Neutrophil (primary cell): ENCODE measurements around the gene ZBED5.

Experiments
- H3K27ac ChIP-seq: fragments of 200-600 bp; sonication (generic); 2 replicates; pipeline ENCODE4 v1.5.1; 2016; ENCODE audit warnings: mild to moderate bottlenecking, moderate library complexity
- H3K27me3 ChIP-seq: fragments of 200-600 bp; sonication (generic); 2 replicates; pipeline ENCODE4 v1.6.0; 2016; ENCODE audit warnings: mild to moderate bottlenecking
- H3K36me3 ChIP-seq: fragments of 200-600 bp; sonication (generic); 2 replicates; pipeline ENCODE4 v1.5.1; 2017
- H3K4me1 ChIP-seq, 2 experiments: fragments of 200-600 bp in 1 of 2; sonication (generic) in 1 of 2; 1 replicate in 1 of 2; 2 replicates in 1 of 2; pipeline versions ENCODE4 v1.5.1 to v1.6.1; 2013 to 2016; ENCODE audit warnings: low read depth in 1 of 2, low read length in 1 of 2, mild to moderate bottlenecking in 1 of 2, moderate library complexity in 1 of 2; ENCODE audit not compliant: control insufficient read depth in 1 of 2, insufficient read depth in 1 of 2
- H3K4me3 ChIP-seq, 2 experiments: fragments of 200-600 bp in 1 of 2; sonication (generic) in 1 of 2; 1 replicate in 1 of 2; 2 replicates in 1 of 2; pipeline ENCODE4 v1.5.1; 2013 to 2016; ENCODE audit warnings: low read depth in 1 of 2, low read length in 1 of 2, mild to moderate bottlenecking in 1 of 2, moderate library complexity in 1 of 2
- H3K9me3 ChIP-seq: fragments of 200-600 bp; sonication (generic); 2 replicates; pipeline ENCODE4 v1.5.1; 2016
- CTCF ChIP-seq: fragments of 200-600 bp; sonication (generic); IDR thresholded peaks from 2 replicates; pipeline ENCODE4 v1.5.1; 2016; ENCODE audit warnings: antibody characterized with exemption

ZBED5 gene

DNA sequence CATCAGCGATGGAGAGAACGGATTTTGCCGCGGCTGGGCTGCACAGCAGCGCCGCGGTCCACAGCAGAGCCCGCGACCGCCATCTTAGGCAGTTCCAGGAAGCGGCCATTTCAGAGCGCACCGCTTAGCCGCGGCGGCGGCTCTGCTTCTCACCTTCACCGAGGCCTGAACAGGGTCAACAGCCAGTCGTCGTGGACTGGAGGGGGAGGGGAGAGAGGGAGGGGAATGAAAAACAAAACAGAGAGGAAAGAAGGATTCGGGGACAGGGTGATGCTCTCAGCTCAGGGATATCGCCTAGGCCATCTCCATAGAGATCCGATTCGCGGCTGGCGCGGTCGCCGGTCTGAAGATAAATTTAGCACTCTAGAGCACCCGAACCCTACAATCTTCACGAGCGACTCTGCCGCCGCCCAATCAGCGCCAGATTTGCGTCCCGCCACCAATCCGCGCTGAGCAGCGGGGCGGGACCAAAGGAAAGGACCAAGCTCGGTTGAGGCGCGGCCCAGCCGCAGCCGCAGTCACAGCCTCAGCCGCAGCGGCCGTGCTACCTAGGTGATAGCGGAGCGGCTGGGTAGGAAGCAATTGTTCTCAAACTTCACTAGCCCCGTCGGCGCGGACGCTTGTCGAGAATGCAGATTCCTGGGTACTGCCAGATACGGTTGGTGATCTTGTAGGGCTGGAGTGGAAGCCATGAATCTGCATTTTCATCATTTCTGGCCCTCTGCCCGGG, at the start of gene ZBED5:
TSS of gene ZBED5 (minus strand) at position 345 of the 730 bp plus-strand sequence. CDS start 3,108 bp downstream, outside the sequence.
- Histone ChIP-seq H3K27ac (peak within 1 kb of the TSS; percentile 87), H3K9me3 (no peaks in the 10 kb centered on the region), H3K27me3 (no peaks in the 10 kb centered on the region), H3K36me3 (peaks cover 31% of the 10 kb centered on the region), H3K4me3 (peak within 1 kb of the TSS; percentile 83 to 87), H3K4me1 (peaks cover 35% of the 10 kb centered on the region in 2 experiments)
- peak; percentile 45 for TF ChIP-seq CTCF

DNA sequence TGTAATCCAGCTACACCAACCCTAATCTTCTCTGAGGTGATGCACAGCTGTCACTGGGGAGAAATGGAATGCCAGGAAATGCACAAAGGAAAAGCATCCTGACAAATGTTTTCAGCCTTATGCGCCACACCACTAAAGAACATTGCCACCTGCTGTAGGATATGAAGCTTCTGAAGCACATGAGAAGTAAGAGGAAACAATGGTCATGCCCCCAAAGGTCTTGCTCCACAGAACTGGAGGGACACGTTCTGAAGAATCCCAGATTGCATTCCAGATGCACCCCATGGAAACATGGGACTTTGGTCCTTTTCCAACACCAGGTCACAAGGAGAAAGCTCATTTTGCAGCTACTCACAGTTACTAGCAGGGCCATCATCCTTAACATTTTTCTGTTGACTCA, 48.7 kb upstream of the ZBED5 start:
- TF ChIP-seq CTCF: no peak

GRCh38 chr11:10902301-10903063, 44.6 kb upstream of the ZBED5 start:
- peaks cover 6% of the 10 kb centered on the region for H3K27me3 ChIP-seq
- no peaks in the 10 kb centered on the region for H3K36me3 ChIP-seq
- no peak for TF ChIP-seq CTCF
- no peaks in the 10 kb centered on the region for H3K4me1 ChIP-seq
- H3K9me3 ChIP-seq: no peaks in the 10 kb centered on the region
- H3K4me3 ChIP-seq: no peak overlapping the region
- no peak overlapping the region for H3K27ac ChIP-seq

More for the DNA sequence above, 48.7 kb upstream of the ZBED5 start:
- Histone ChIP-seq H3K36me3 (no peaks in the 10 kb centered on the region), H3K27me3 (peaks cover 6% of the 10 kb centered on the region), H3K9me3 (no peaks in the 10 kb centered on the region), H3K4me1 (no peaks in the 10 kb centered on the region), H3K4me3 (no peak overlapping the region), H3K27ac (no peak overlapping the region)

DNA sequence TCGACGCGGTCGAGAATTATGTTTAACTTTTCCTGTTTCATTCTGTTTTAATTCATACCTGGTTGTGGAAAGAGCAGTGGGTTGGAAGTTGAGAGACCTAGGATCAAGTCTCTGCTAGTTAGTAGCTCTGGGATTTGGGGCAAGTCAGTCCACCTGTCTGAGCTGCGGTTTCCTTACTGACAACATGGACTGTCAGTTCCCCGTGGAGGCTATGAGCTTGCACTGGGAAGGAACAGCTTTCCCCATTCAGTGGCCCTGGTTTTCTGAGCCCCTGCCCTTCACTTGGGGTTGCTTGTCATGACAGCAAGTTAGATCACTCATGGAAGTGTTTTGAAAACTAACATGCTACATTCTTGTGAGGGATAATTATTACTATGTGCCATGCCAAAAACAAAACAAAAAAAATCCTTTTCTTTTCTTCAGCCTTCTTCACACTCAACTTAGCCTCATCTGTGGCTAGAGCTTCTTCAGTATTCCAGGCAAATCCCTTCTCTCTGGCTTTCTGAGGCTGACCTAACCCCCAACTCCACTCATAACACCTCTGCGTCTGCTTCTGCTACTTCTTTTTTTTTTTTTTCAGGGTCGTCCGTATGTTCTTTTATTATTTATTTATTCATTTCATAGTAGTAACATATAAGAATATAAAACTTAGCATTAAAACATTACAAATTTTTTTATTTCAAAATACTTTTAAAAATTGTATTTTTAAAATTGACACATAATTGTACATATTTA, 43.0 kb upstream of the ZBED5 start:
- Histone ChIP-seq H3K4me1 (no peaks in the 10 kb centered on the region), H3K27me3 (no peaks in the 10 kb centered on the region), H3K4me3 (no peak overlapping the region), H3K9me3 (no peaks in the 10 kb centered on the region), H3K27ac (no peak overlapping the region), H3K36me3 (no peaks in the 10 kb centered on the region)
- no peak for TF ChIP-seq CTCF

DNA sequence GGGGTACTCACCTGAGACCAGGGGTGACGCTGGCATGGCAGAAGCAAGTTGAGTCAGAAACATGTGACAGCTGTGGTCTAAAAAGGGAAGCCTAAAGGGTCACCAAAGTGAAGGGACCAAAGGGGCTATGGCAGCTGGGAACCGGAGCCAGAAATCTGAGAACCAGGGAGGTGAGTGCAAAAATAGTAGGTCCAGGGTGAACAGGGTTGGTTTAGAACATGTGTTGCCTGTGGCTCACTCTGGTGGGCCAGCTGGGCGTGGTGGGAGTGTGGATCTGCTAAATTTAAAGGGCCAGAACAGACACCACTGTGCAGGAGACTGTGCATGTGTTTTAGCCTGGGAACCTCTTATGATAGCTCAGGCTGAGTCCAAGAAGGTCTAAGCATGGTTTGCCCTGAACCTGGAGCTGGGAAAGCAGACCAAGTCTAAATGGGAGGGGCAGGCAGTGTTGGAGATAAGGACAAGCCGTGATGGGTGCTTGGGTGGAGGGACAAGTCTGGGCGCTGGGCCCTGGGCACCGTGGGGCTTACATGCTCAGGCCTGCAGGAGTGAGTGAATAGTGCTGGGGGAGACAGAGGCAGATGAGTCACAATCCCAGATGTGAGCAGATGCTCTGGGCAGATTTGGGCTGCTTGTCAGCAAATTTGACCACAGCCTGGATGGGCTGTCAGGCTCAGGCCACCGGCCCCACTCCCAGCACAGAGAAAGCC, 41.4 kb upstream of the ZBED5 start:
- no peaks in the 10 kb centered on the region for H3K9me3 ChIP-seq
- no peak overlapping the region for H3K27ac ChIP-seq
- no peaks in the 10 kb centered on the region for H3K4me1 ChIP-seq
- no peaks in the 10 kb centered on the region for H3K27me3 ChIP-seq
- H3K4me3 ChIP-seq: no peak overlapping the region
- H3K36me3 ChIP-seq: no peaks in the 10 kb centered on the region
- no peak for TF ChIP-seq CTCF
